MCF 10A (cell line): ENCODE data around the gene LRRC61. TPM values are rescaled to one million over a fixed set of nuclear protein-coding genes. Genes with fewer than 3 reads are reported as not detected.

ENCODE experiments used
- BruUV-seq: library from RNA; stranded (reverse); fragments of 400-500 nt; replicated peaks from 2 replicates; lab custom pipeline; 2021; lab: Mats Ljungman, UMichigan
- CTCF ChIA-PET: fragments of 300-600 bp; sonication (Branson Sonifier 250); formaldehyde crosslinking; extraction: SDS; loops from one replicate; lab custom pipeline; 2021; ENCODE audit warnings: antibody characterized with exemption, inconsistent platforms; lab: Yijun Ruan, JAX
- POLR2A ChIA-PET: fragments of 300-600, 350-650 bp; sonication (Branson Sonifier 250); formaldehyde crosslinking; extraction: SDS; loops from one replicate; lab custom pipeline; 2020; ENCODE audit warnings: antibody characterized with exemption, inconsistent platforms; lab: Yijun Ruan, JAX
- DNase-seq: peaks from one replicate; pipeline ENCODE4 v3.0.0-alpha.2; 2018; ENCODE audit not compliant: unreplicated experiment
- H3K27ac Mint-ChIP-seq: one replicate; pipeline ENCODE4 v1.8.0; 2022; ENCODE audit warnings: mild to moderate bottlenecking, low read depth, mixed read lengths; ENCODE audit not compliant: unreplicated experiment
- H3K27me3 Mint-ChIP-seq: one replicate; pipeline ENCODE4 v1.8.0; 2022; ENCODE audit warnings: mixed read lengths; ENCODE audit not compliant: insufficient read depth, unreplicated experiment
- H3K36me3 Mint-ChIP-seq: one replicate; pipeline ENCODE4 v1.8.0; 2022; ENCODE audit warnings: mild to moderate bottlenecking, moderate library complexity, mixed read lengths; ENCODE audit not compliant: insufficient read depth, unreplicated experiment
- H3K4me1 Mint-ChIP-seq: one replicate; pipeline ENCODE4 v1.8.0; 2022; ENCODE audit warnings: mixed read lengths; ENCODE audit not compliant: insufficient read depth, unreplicated experiment
- H3K4me3 Mint-ChIP-seq: one replicate; pipeline ENCODE4 v1.8.0; 2022; ENCODE audit warnings: mild to moderate bottlenecking, moderate library complexity, mixed read lengths; ENCODE audit not compliant: unreplicated experiment
- H3K9me3 Mint-ChIP-seq: one replicate; pipeline ENCODE4 v1.8.0; 2022; ENCODE audit warnings: mixed read lengths; ENCODE audit not compliant: unreplicated experiment
- CTCF ChIP-seq: fragments of 200-600 bp; IDR thresholded peaks from one replicate; pipeline ENCODE4 v1.8.0; 2022; ENCODE audit warnings: antibody characterized with exemption, mild to moderate bottlenecking; ENCODE audit not compliant: unreplicated experiment
- intact Hi-C: fragments of 100-400 bp; cut with micrococcal nuclease; formaldehyde crosslinking; loops from 2 replicates; pipeline ENCODE4 v1.14.1; 2022
- total RNA-seq: library from RNA; stranded (reverse); gene quantifications from 2 replicates; pipeline ENCODE4 v1.2.3, GENCODE V29; 2022

LRRC61 gene
- total RNA-seq, 1 experiment from 2014 or later, result 8.4 TPM

GRCh38 chr7:150365673-150366398 lies 42.7 kb downstream of the LRRC61 start:
- intact Hi-C loops, result no loop called here

GRCh38 chr7:150367677-150368095 lies 44.5 kb downstream of the LRRC61 start:
- peaks cover 14% of the 10 kb centered on the region for H3K36me3 Mint-ChIP-seq
- DNase-seq, result no peak
- H3K4me1 Mint-ChIP-seq, result no peaks in the 10 kb centered on the region
- POLR2A ChIA-PET, result interaction anchor here (0.6 to 3.4 kb wide), 5 partner anchors 10 to 1672 kb away, joined by 3 to 49 read pairs (median 6); no protein-coding TSS in a partner anchor
- no peak for TF ChIP-seq CTCF
- CTCF ChIA-PET, result interaction anchor here (0.7 to 1.8 kb wide), 3 partner anchors 9 to 38 kb away, joined by 3 to 7 read pairs (median 6); a partner anchor contains a TSS
- H3K27ac Mint-ChIP-seq, result peak overlapping the region; percentile 89
- peak overlapping the region; percentile 90 for H3K4me3 Mint-ChIP-seq
- BruUV-seq, result TSS peak; percentile 64
- intact Hi-C loops, result loop anchor here (1.0 kb wide), 2 partner anchors 12 to 33 kb away; partner anchors contain the start of gene ZNF775
- H3K9me3 Mint-ChIP-seq, result no peaks in the 10 kb centered on the region
- no peaks in the 10 kb centered on the region for H3K27me3 Mint-ChIP-seq

More at GRCh38 chr7:150365673-150366398, 42.7 kb downstream of the LRRC61 start:
- H3K36me3 Mint-ChIP-seq, result peaks cover 8% of the 10 kb centered on the region
- no peaks in the 10 kb centered on the region for H3K4me1 Mint-ChIP-seq
- DNase-seq, result no peak
- no peak overlapping the region for H3K27ac Mint-ChIP-seq
- H3K27me3 Mint-ChIP-seq, result no peaks in the 10 kb centered on the region
- TF ChIP-seq CTCF, result no peak
- CTCF ChIA-PET, result interaction anchor here (0.7 to 3.3 kb wide), 7 partner anchors 8 to 550 kb away, joined by 3 to 18 read pairs (median 7); no protein-coding TSS in a partner anchor
- POLR2A ChIA-PET, result interaction anchor here (0.6 to 1.2 kb wide), 2 partner anchors 34 to 696 kb away, joined by 3 to 4 read pairs; no protein-coding TSS in a partner anchor
- no TSS peak for BruUV-seq
- no peaks in the 10 kb centered on the region for H3K9me3 Mint-ChIP-seq
- no peak overlapping the region for H3K4me3 Mint-ChIP-seq

GRCh38 chr7:150368096-150368883 lies 45.1 kb downstream of the LRRC61 start, which contains the start of gene REPIN1:
REPIN1 (plus strand) TSS chr7:150368822; CDS start chr7:150369712, 890 bp downstream.
- no peaks in the 10 kb centered on the region for H3K4me1 Mint-ChIP-seq
- peak within 1 kb of the TSS; percentile 90 for H3K4me3 Mint-ChIP-seq
- CTCF ChIA-PET, result interaction anchor here (0.7 to 1.4 kb wide), 3 partner anchors 10 to 35 kb away, joined by 4 to 6 read pairs (median 5); no protein-coding TSS in a partner anchor
- peak; percentile 84 for DNase-seq
- no TSS peak for BruUV-seq
- H3K27me3 Mint-ChIP-seq, result no peaks in the 10 kb centered on the region
- no peaks in the 10 kb centered on the region for H3K9me3 Mint-ChIP-seq
- no peak for TF ChIP-seq CTCF
- POLR2A ChIA-PET, result interaction anchor here (0.6 to 3.4 kb wide), 12 partner anchors 9 to 1673 kb away, joined by 3 to 49 read pairs (median 4); no protein-coding TSS in a partner anchor
- H3K27ac Mint-ChIP-seq, result peak within 1 kb of the TSS; percentile 89
- intact Hi-C loops, result loop anchor here (1.0 kb wide), 2 partner anchors 11 to 32 kb away; partner anchors contain the start of gene ZNF775
- peaks cover 17% of the 10 kb centered on the region for H3K36me3 Mint-ChIP-seq
